HepG2 (cell line): ENCODE measurements around the gene UBAP2L.

Source experiments
- ASH2L ChIP-seq: fragments of 300-600, 200-600 bp; sonication (generic); IDR thresholded peaks from 2 replicates; pipeline ENCODE4 v1.7.0; 2017; ENCODE audit warnings: low read depth, mild to moderate bottlenecking, moderate library complexity, mixed read lengths, low read length; ENCODE audit not compliant: insufficient read length
- CTCF ChIP-seq: sonication (generic); formaldehyde crosslinking; IDR thresholded peaks from 2 replicates; pipeline ENCODE4 v1.5.0; 2020; ENCODE audit warnings: mild to moderate bottlenecking, missing genetic modification reagents, moderate library complexity
- FOXM1 ChIP-seq: sonication (generic); formaldehyde crosslinking; IDR thresholded peaks from 2 replicates; pipeline ENCODE4 v1.5.0; 2020; ENCODE audit warnings: missing genetic modification reagents
- GTF2F1 ChIP-seq: fragments of 150-350 bp; IDR thresholded peaks from 2 replicates; pipeline ENCODE4 v1.6.1; 2014; ENCODE audit warnings: low read length
- HNRNPLL ChIP-seq: fragments of 200-400 bp; formaldehyde crosslinking; IDR thresholded peaks from 2 replicates; pipeline ENCODE4 v1.6.1; 2017; ENCODE audit warnings: mild to moderate bottlenecking, low read depth, low read length; ENCODE audit not compliant: poor library complexity, severe bottlenecking
- ISX ChIP-seq: sonication (generic); formaldehyde crosslinking; conservative IDR thresholded peaks from 2 replicates; pipeline ENCODE4 v1.5.0; 2020; ENCODE audit warnings: missing genetic modification reagents
- LBX2 ChIP-seq: sonication (generic); formaldehyde crosslinking; IDR thresholded peaks from 2 replicates; pipeline ENCODE4 v1.5.0; 2020; ENCODE audit warnings: missing genetic modification reagents, mild to moderate bottlenecking, borderline replicate concordance
- MAX ChIP-seq: IDR thresholded peaks from 2 replicates; pipeline ENCODE4 v1.6.1; 2012; ENCODE audit warnings: inconsistent platforms
- ZBTB8A ChIP-seq: sonication (generic); formaldehyde crosslinking; IDR thresholded peaks from 2 replicates; pipeline ENCODE4 v1.4.0; 2020; ENCODE audit warnings: mild to moderate bottlenecking, low read depth, missing genetic modification reagents, borderline replicate concordance
- ZNF101 ChIP-seq: sonication (generic); formaldehyde crosslinking; IDR thresholded peaks from 2 replicates; pipeline ENCODE4 v1.4.0; 2020; ENCODE audit warnings: mild to moderate bottlenecking, low read depth, missing genetic modification reagents, borderline replicate concordance
- ZNF274 ChIP-seq: sonication (generic); formaldehyde crosslinking; IDR thresholded peaks from 2 replicates; pipeline ENCODE4 v1.5.1; 2020; ENCODE audit warnings: mild to moderate bottlenecking, missing genetic modification reagents
- ZNF687 ChIP-seq: sonication (generic); formaldehyde crosslinking; IDR thresholded peaks from 2 replicates; pipeline ENCODE4 v1.5.1; 2020; ENCODE audit warnings: mild to moderate bottlenecking, missing genetic modification reagents, moderate library complexity

- TF ChIP-seq ZNF101 (CRISPR knock-in tag) = no peak
- no peak for TF ChIP-seq CTCF
- TF ChIP-seq FOXM1 = no peak
- no peak for TF ChIP-seq GTF2F1
- no peak for TF ChIP-seq MAX
- TF ChIP-seq ZNF274 = no peak
- no peak for TF ChIP-seq ZNF687 (CRISPR knock-in tag)
- TF ChIP-seq HNRNPLL = no peak
- no peak for TF ChIP-seq ZBTB8A (CRISPR knock-in tag)
- no peak for TF ChIP-seq ISX (CRISPR knock-in tag)
- TF ChIP-seq LBX2 (CRISPR knock-in tag) = no peak
- no peak for TF ChIP-seq ASH2L
These were observed 80.8 kb downstream of the UBAP2L start for GRCh38 chr1:154301582-154301981.
